ENCODE measurements around the gene PPP1R3D. TPM values are rescaled to one million over a fixed set of nuclear protein-coding genes. Genes with fewer than 3 reads are reported as not detected.

Gene PPP1R3D
- total and polyA plus RNA-seq, 9 of the 15 experiments (the other 6 are each of a cell fraction or from before 2014, with no cell fraction given), result 0.35 to 3.3 (median 1.8) TPM

DNA sequence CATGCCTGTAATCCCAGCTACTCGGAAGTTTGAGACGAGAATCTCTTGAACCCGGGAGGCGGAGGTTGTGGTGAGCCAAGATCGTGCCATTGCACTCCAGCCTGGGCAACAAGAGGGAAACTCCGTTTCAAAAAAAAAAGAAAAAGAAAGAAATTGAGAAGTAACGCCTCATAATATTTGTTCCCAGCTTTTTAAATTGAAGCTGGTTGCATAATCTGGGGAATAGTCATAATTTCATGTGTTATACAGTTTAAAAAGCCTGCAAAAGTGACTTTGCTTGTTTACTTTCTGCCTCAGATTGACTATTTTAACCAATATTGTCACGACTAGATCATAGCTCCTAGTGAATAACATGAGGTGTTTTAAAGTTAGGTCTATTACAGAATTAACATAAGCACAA, 7.3 kb upstream of the PPP1R3D start:
- Histone ChIP-seq H3K4me1 (replicated peaks in 1 of 2; ENCODE audit: control insufficient read depth in 2 of 2, insufficient read depth in 2 of 2, low read length in 2 of 2) (peaks cover 0 to 12% of the 10 kb centered on the region in 2 experiments; a peak in 2 of 5 replicates), H3K27ac (ENCODE audit: extremely low read depth, low read depth, low read length) (no peak overlapping the region), H3K36me3 (ENCODE audit: control insufficient read depth, insufficient read depth, low read length) (peaks cover 27% of the 10 kb centered on the region; the same call in 1 of the 3 replicates), H3K27me3 (ENCODE audit: control insufficient read depth in 2 of 2, insufficient read depth in 2 of 2, low read length in 2 of 2) (no peaks in the 10 kb centered on the region), H3K79me2 (ENCODE audit: control insufficient read depth, insufficient read depth, low read length) (no peaks in the 10 kb centered on the region), H2AFZ (ENCODE audit: low read depth, low read length) (no peak overlapping the region), H4K20me1 (replicated peaks; ENCODE audit: control insufficient read depth, insufficient read depth, low read length) (no peaks in the 10 kb centered on the region), H3K9me1 (ENCODE audit: control insufficient read depth, insufficient read depth, low read length) (no peaks in the 10 kb centered on the region), H3K9me3 (replicated peaks; ENCODE audit: control insufficient read depth, insufficient read depth, low read depth, low read length) (no peaks in the 10 kb centered on the region), H3K4me3 (no peak overlapping the region), H3K4me2 (ENCODE audit: insufficient read depth, low read length) (no peak overlapping the region), H3K9ac (ENCODE audit: insufficient read depth in 1 of 2, low read depth in 2 of 2, low read length in 2 of 2) (no peak overlapping the region)
- ATAC-seq (no peak), DNase-seq (ENCODE audit: extremely low read depth in 1 of 4, low spot score in 3 of 4) (no peak), FAIRE-seq (no peak)
- TF ChIP-seq CREB3 (tag; conservative IDR thresholded peaks at IDR 0.05; ENCODE audit: low read depth), result no peak
- TF ChIP-seq SREBF1 (IDR thresholded peaks at IDR 0.05; ENCODE audit: borderline replicate concordance, low read depth, low read length), result no peak
- TF ChIP-seq SMARCC2 (IDR thresholded peaks at IDR 0.05; ENCODE audit: low read depth), result no peak
- no peak for TF ChIP-seq ZBTB8A (IDR thresholded peaks at IDR 0.05; ENCODE audit: partially characterized antibody)
- no peak for TF ChIP-seq LEF1 (IDR thresholded peaks at IDR 0.05)
- no peak for TF ChIP-seq THAP7 (CRISPR knock-in tag; IDR thresholded peaks at IDR 0.05)
- TF ChIP-seq FOXP1 (CRISPR knock-in tag; IDR thresholded peaks at IDR 0.05), result no peak
- in situ Hi-C loops (cut with MboI), result no loop called here
- intact Hi-C loops (cut with micrococcal nuclease), result no loop called here
- ChIA-PET POLR2A (no interaction called here), CTCF (ENCODE audit: low intra/inter-chr PET ratio) (interaction anchor here (0.6 kb wide), 1 partner anchor 13 kb away, joined by 3 read pairs; no protein-coding TSS in a partner anchor)
- no TSS peak for BruUV-seq (replicated peaks)
- WGBS (ENCODE audit: insufficient coverage, low coverage, missing lambda C conversion rate), result 69% methylated on average over 3 of the region's 8 CpGs
